K562 (cell line): ENCODE data around the gene C1orf116. TPM values are rescaled to one million over a fixed set of nuclear protein-coding genes. Genes with fewer than 3 reads are reported as not detected.

Experiments used
- ARID1B ChIP-seq: fragments of 450-650 bp; IDR thresholded peaks from 2 replicates; pipeline ENCODE4 v1.6.1; 2016; ENCODE audit warnings: antibody characterized with exemption, mild to moderate bottlenecking, inconsistent platforms
- CEBPG ChIP-seq, 3 experiments: fragments of 200-800 bp in 1 of 3; sonication (Bioruptor generic) in 1 of 3; sonication (generic) in 1 of 3; formaldehyde crosslinking in 1 of 3; IDR thresholded peaks in 2 of 3; conservative IDR thresholded peaks in 1 of 3; 2 replicates each; pipeline versions ENCODE4 v1.6.1 to v1.8.0; 2016 to 2022; ENCODE audit warnings: missing compliant biosample characterization in 2 of 3, missing genetic modification characterization in 2 of 3, mild to moderate bottlenecking in 1 of 3, missing genetic modification reagents in 1 of 3
- DACH1 ChIP-seq: fragments of 450-650 bp; IDR thresholded peaks from 2 replicates; pipeline ENCODE4 v1.6.1; 2018; ENCODE audit not compliant: partially characterized antibody
- DNMT1 ChIP-seq: fragments of 450-650 bp; IDR thresholded peaks from 2 replicates; pipeline ENCODE4 v1.6.1; 2016; ENCODE audit warnings: antibody characterized with exemption, mild to moderate bottlenecking
- EP400 ChIP-seq: fragments of 450-650 bp; IDR thresholded peaks from 2 replicates; pipeline ENCODE4 v1.6.1; 2017; ENCODE audit warnings: antibody characterized with exemption, mild to moderate bottlenecking, moderate library complexity
- HOXB6 ChIP-seq: fragments of 250-450 bp; sonication (Bioruptor Pico); IDR thresholded peaks from 2 replicates; pipeline ENCODE4 v1.5.1; 2022; ENCODE audit warnings: mild to moderate bottlenecking, borderline replicate concordance
- MYNN ChIP-seq, 2 experiments: sonication (generic); formaldehyde crosslinking in 1 of 2; IDR thresholded peaks; 2 replicates each; pipeline versions ENCODE4 v1.5.0 to v1.6.1; 2016 to 2020; ENCODE audit warnings: antibody characterized with exemption in 1 of 2, missing genetic modification reagents in 1 of 2
- PCBP2 ChIP-seq: fragments of 200-400 bp; formaldehyde crosslinking; IDR thresholded peaks from 2 replicates; pipeline ENCODE4 v1.6.1; 2018; ENCODE audit warnings: low read length, low read depth, mild to moderate bottlenecking, moderate library complexity; ENCODE audit not compliant: poor library complexity, severe bottlenecking
- YY1 ChIP-seq, 3 experiments: IDR thresholded peaks; 2 replicates each; pipeline ENCODE4 v1.6.1; 2011; ENCODE audit warnings: low read length in 2 of 3, mild to moderate bottlenecking in 2 of 3, moderate library complexity in 2 of 3, borderline replicate concordance in 1 of 3, control low read depth in 1 of 3, low read depth in 1 of 3; ENCODE audit not compliant: insufficient read depth in 3 of 3, insufficient replicate concordance in 2 of 3, control insufficient read depth in 1 of 3, insufficient read length in 1 of 3; ENCODE audit errors: extremely low read depth in 1 of 3
- ZBED1 ChIP-seq: IDR thresholded peaks from 2 replicates; pipeline ENCODE4 v1.6.1; 2014
- ZFP36 ChIP-seq: fragments of 150-350 bp; IDR thresholded peaks from 2 replicates; pipeline ENCODE4 v1.6.1; 2018; ENCODE audit warnings: low read length, low read depth; ENCODE audit not compliant: partially characterized antibody
- ZNF253 ChIP-seq: fragments of 250-450 bp; sonication (Bioruptor Pico); conservative IDR thresholded peaks from 2 replicates; pipeline ENCODE4 v1.6.1; 2021; ENCODE audit warnings: mild to moderate bottlenecking
- ZNF41 ChIP-seq: fragments of 250-450 bp; sonication (Bioruptor Pico); conservative IDR thresholded peaks from 2 replicates; pipeline ENCODE4 v1.4.0; 2020; ENCODE audit warnings: mild to moderate bottlenecking
- ZSCAN29 ChIP-seq: fragments of 450-650 bp; IDR thresholded peaks from 2 replicates; pipeline ENCODE4 v1.6.1; 2017
- polyA plus RNA-seq, 8 experiments: library from polyadenylated mRNA; depleted of rRNA in 4 of 8; stranded (reverse) in 5 of 8; unstranded in 3 of 8; fragments of >200 nt; fragmentation: Nextera tagmentation in 2 of 8; fragmentation: Illumina TruSeq in 1 of 8; extraction: Ambion mirVana in 2 of 8; extraction: Trizol in 1 of 8; gene quantifications; 2 replicates each; pipeline versions ENCODE4 v1.2.1 to v1.2.3, GENCODE V29; 2011 to 2014; ENCODE audit warnings: inconsistent platforms in 1 of 8, missing spikeins in 1 of 8
- total RNA-seq, 7 experiments: library from RNA; depleted of rRNA in 6 of 7; stranded (reverse); fragments of >200 nt in 6 of 7; fragmentation: Illumina TruSeq in 2 of 7; extraction: Trizol in 2 of 7; gene quantifications; 2 replicates each; pipeline versions ENCODE4 v1.2.1 to v1.2.3, GENCODE V29; 2011 to 2021; ENCODE audit warnings: low replicate concordance in 1 of 7
- TF ChIP-seq, protein P1 (sequence below), 3 experiments: IDR thresholded peaks in 2 of 3; conservative IDR thresholded peaks in 1 of 3; 2 replicates each; pipeline ENCODE4 v1.5.1; 2011 to 2012; ENCODE audit warnings: low read length in 3 of 3, mild to moderate bottlenecking in 3 of 3, control low read depth in 2 of 3, improper control_type of control experiment in 1 of 3, inconsistent platforms in 1 of 3, low read depth in 1 of 3, mixed read lengths in 1 of 3, moderate library complexity in 1 of 3; ENCODE audit not compliant: insufficient read depth in 2 of 3
- TF ChIP-seq, protein P2 (sequence below): fragments of 250-450 bp; sonication (Bioruptor Pico); IDR thresholded peaks from 2 replicates; pipeline ENCODE4 v1.4.0; 2020
- TF ChIP-seq, protein P3 (sequence below): fragments of 450-650 bp; IDR thresholded peaks from 2 replicates; pipeline ENCODE4 v1.7.1; 2018; ENCODE audit warnings: mild to moderate bottlenecking, low read depth; ENCODE audit not compliant: partially characterized antibody
- TF ChIP-seq, protein P4 (sequence below): sonication (generic); formaldehyde crosslinking; IDR thresholded peaks from 2 replicates; pipeline ENCODE4 v1.8.0; 2022; ENCODE audit warnings: mild to moderate bottlenecking, missing genetic modification reagents

C1orf116 gene
- total and polyA plus RNA-seq, 9 of the 15 experiments (the other 6 are each of a cell fraction or from before 2014, with no cell fraction given) = 0.62 to 3.0 (median 0.95) TPM

DNA sequence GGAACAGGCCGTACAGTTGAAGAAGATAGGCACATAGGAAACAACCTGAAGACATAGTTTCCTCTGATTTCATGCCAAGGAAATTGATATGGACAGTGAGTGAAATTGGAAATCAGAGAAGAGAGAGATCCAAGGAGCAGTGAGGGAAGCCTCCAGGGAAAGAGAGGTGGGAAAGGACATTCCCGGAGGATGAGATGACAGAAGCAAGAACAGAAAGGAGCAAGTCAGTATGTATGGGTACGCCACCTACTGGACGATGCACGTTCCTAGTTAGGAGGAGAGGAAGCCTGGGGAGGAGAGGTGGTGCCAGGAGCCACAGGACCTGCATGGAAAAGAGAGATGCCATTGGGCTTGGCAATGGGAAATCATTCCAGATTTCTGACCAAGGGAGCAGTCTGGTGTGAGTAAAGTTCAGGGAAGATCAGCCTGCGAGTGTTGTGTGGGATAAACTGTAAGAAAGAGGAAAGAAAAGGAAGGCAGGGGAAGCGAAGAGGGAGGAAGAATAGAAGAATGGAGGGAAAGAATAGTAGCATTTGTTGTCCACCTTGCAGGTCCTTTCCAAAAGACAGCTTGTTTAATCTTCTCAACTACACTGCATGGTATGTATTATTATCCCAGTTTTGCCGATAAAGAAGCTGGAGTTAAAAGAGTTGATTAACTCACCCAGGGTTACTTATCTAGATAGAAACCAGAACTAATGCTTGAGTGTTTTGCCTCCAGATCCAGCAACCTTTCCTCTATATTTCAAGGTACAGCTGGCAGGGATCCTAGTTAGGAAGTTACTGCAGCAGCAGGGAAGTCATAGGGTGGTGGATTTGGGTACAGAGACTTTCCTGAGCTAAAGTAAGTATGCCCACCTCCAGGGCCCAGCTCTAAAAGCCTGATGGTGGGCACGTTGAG, 27.4 kb downstream of the C1orf116 start (continued):
- TF ChIP-seq ZNF253 (CRISPR knock-in tag) (no peak), YY1 (IDR thresholded peaks at IDR 0.05; ENCODE audit: borderline replicate concordance in 1 of 3, control insufficient read depth in 1 of 3, extremely low read depth in 1 of 3, insufficient read depth in 3 of 3, insufficient read length in 1 of 3, insufficient replicate concordance in 2 of 3, low read depth in 1 of 3, low read length in 2 of 3) (no peak), ZNF41 (no peak), PCBP2 (no peak), MYNN (IDR thresholded peaks at IDR 0.05) (no peak), MYNN (CRISPR knock-in tag; IDR thresholded peaks at IDR 0.05) (no peak), ZFP36 (no peak), HOXB6 (CRISPR knock-in tag) (no peak), ZSCAN29 (no peak), DACH1 (no peak), DNMT1 (0 out of 2 replicates have a peak, but pooled peaks have one; percentile 80), CEBPG (CRISPR knock-in tag; IDR thresholded peaks at IDR 0.05) (no peak), CEBPG (tag; conservative IDR thresholded peaks at IDR 0.05 in 1 of 2, IDR thresholded peaks at IDR 0.05 in 1 of 2) (no peak), ARID1B (peak; percentile 59; the same call in 1 of the 2 replicates), ZBED1 (no peak), EP400 (no peak)
- TF ChIP-seq, protein P1, sequence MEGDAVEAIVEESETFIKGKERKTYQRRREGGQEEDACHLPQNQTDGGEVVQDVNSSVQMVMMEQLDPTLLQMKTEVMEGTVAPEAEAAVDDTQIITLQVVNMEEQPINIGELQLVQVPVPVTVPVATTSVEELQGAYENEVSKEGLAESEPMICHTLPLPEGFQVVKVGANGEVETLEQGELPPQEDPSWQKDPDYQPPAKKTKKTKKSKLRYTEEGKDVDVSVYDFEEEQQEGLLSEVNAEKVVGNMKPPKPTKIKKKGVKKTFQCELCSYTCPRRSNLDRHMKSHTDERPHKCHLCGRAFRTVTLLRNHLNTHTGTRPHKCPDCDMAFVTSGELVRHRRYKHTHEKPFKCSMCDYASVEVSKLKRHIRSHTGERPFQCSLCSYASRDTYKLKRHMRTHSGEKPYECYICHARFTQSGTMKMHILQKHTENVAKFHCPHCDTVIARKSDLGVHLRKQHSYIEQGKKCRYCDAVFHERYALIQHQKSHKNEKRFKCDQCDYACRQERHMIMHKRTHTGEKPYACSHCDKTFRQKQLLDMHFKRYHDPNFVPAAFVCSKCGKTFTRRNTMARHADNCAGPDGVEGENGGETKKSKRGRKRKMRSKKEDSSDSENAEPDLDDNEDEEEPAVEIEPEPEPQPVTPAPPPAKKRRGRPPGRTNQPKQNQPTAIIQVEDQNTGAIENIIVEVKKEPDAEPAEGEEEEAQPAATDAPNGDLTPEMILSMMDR (IDR thresholded peaks at IDR 0.05 in 2 of 3, conservative IDR thresholded peaks at IDR 0.05 in 1 of 3; ENCODE audit: insufficient read depth in 2 of 3, low read depth in 1 of 3, low read length in 3 of 3) = peak; percentile 81 to 96 (median 82)
- TF ChIP-seq, protein P2, sequence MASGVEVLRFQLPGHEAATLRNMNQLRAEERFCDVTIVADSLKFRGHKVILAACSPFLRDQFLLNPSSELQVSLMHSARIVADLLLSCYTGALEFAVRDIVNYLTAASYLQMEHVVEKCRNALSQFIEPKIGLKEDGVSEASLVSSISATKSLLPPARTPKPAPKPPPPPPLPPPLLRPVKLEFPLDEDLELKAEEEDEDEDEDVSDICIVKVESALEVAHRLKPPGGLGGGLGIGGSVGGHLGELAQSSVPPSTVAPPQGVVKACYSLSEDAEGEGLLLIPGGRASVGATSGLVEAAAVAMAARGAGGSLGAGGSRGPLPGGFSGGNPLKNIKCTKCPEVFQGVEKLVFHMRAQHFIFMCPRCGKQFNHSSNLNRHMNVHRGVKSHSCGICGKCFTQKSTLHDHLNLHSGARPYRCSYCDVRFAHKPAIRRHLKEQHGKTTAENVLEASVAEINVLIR (CRISPR knock-in tag) = no peak
- TF ChIP-seq, protein P3, sequence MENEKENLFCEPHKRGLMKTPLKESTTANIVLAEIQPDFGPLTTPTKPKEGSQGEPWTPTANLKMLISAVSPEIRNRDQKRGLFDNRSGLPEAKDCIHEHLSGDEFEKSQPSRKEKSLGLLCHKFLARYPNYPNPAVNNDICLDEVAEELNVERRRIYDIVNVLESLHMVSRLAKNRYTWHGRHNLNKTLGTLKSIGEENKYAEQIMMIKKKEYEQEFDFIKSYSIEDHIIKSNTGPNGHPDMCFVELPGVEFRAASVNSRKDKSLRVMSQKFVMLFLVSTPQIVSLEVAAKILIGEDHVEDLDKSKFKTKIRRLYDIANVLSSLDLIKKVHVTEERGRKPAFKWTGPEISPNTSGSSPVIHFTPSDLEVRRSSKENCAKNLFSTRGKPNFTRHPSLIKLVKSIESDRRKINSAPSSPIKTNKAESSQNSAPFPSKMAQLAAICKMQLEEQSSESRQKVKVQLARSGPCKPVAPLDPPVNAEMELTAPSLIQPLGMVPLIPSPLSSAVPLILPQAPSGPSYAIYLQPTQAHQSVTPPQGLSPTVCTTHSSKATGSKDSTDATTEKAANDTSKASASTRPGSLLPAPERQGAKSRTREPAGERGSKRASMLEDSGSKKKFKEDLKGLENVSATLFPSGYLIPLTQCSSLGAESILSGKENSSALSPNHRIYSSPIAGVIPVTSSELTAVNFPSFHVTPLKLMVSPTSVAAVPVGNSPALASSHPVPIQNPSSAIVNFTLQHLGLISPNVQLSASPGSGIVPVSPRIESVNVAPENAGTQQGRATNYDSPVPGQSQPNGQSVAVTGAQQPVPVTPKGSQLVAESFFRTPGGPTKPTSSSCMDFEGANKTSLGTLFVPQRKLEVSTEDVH = no peak
- TF ChIP-seq, protein P4, sequence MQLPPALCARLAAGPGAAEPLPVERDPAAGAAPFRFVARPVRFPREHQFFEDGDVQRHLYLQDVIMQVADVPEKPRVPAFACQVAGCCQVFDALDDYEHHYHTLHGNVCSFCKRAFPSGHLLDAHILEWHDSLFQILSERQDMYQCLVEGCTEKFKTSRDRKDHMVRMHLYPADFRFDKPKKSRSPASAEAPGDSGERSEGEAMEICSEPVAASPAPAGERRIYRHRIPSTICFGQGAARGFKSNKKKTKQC (CRISPR knock-in tag) = no peak
